GM23338 (cell line): Measurements from ENCODE around the gene C1orf141. TPM values are rescaled to one million over a fixed set of nuclear protein-coding genes. Genes with fewer than 3 reads are reported as not detected.

Experiments used
- ATAC-seq: fragments of 200-7000 bp; cut with Tn5 transposase; 3 replicates; pipeline ENCODE4 v1.9.1; 2020
- DNase-seq: peaks from one replicate; pipeline ENCODE4 v3.0.0-alpha.2; 2015; ENCODE audit warnings: low spot score
- H2AFZ ChIP-seq: fragments of 200-600 bp; sonication (generic); 2 replicates; pipeline ENCODE4 v1.8.0; 2016; ENCODE audit warnings: antibody characterized with exemption, mild to moderate bottlenecking, moderate library complexity
- H3F3A ChIP-seq: fragments of 200-600 bp; sonication (generic); replicated peaks from 2 replicates; pipeline ENCODE4 v1.8.0; 2017; ENCODE audit warnings: antibody characterized with exemption, mixed run types, low read depth
- H3K27ac ChIP-seq: fragments of 200-600 bp; sonication (generic); 2 replicates; pipeline ENCODE4 v1.6.1; 2016; ENCODE audit warnings: low read depth
- H3K27me3 ChIP-seq: fragments of 200-600 bp; sonication (generic); 2 replicates; pipeline ENCODE4 v1.8.0; 2016; ENCODE audit warnings: mild to moderate bottlenecking, mixed run types, moderate library complexity; ENCODE audit not compliant: insufficient read depth
- H3K36me3 ChIP-seq: fragments of 200-600 bp; sonication (generic); 2 replicates; pipeline ENCODE4 v1.8.0; 2016; ENCODE audit warnings: mild to moderate bottlenecking; ENCODE audit not compliant: insufficient read depth
- H3K4me1 ChIP-seq: fragments of 200-600 bp; sonication (generic); 2 replicates; pipeline ENCODE4 v1.8.0; 2016; ENCODE audit warnings: mild to moderate bottlenecking, moderate library complexity; ENCODE audit not compliant: insufficient read depth
- H3K4me2 ChIP-seq: fragments of 200-600 bp; sonication (generic); 2 replicates; pipeline ENCODE4 v1.7.1; 2017; ENCODE audit warnings: mixed run types
- H3K4me3 ChIP-seq: fragments of 200-600 bp; sonication (generic); 2 replicates; pipeline ENCODE4 v1.6.1; 2016; ENCODE audit warnings: mixed run types
- H3K79me2 ChIP-seq: fragments of 200-600 bp; sonication (generic); replicated peaks from 2 replicates; pipeline ENCODE4 v1.8.0; 2017; ENCODE audit warnings: mild to moderate bottlenecking; ENCODE audit not compliant: insufficient read depth
- H3K9me2 ChIP-seq: fragments of 200-600 bp; sonication (generic); 2 replicates; pipeline ENCODE4 v1.8.0; 2017; ENCODE audit not compliant: insufficient read depth
- H4K20me1 ChIP-seq: fragments of 200-600 bp; sonication (generic); replicated peaks from 2 replicates; pipeline ENCODE4 v1.8.0; 2017; ENCODE audit warnings: mild to moderate bottlenecking; ENCODE audit not compliant: insufficient read depth
- H3K27ac Mint-ChIP-seq: 2 replicates; pipeline ENCODE4 v1.8.0; 2020; ENCODE audit warnings: inconsistent platforms, mild to moderate bottlenecking, moderate library complexity, mixed read lengths
- H3K27me3 Mint-ChIP-seq: 3 replicates; pipeline ENCODE4 v1.8.0; 2022; ENCODE audit warnings: low read depth, mild to moderate bottlenecking, moderate library complexity, mixed read lengths, inconsistent platforms; ENCODE audit not compliant: insufficient read depth, poor library complexity
- H3K36me3 Mint-ChIP-seq: 3 replicates; pipeline ENCODE4 v1.8.0; 2021; ENCODE audit warnings: low read depth, mild to moderate bottlenecking, inconsistent platforms, moderate library complexity, mixed read lengths
- H3K4me1 Mint-ChIP-seq: 3 replicates; pipeline ENCODE4 v1.8.0; 2020; ENCODE audit warnings: mild to moderate bottlenecking, inconsistent platforms, mixed read lengths
- H3K4me3 Mint-ChIP-seq: 3 replicates; pipeline ENCODE4 v1.8.0; 2021; ENCODE audit warnings: moderate library complexity, mild to moderate bottlenecking, inconsistent platforms, mixed read lengths
- H3K9me3 Mint-ChIP-seq: 3 replicates; pipeline ENCODE4 v1.8.0; 2020; ENCODE audit warnings: moderate library complexity, mild to moderate bottlenecking, inconsistent platforms, mixed read lengths
- CREB1 ChIP-seq: fragments of 250-450 bp; sonication (Bioruptor Pico); IDR thresholded peaks from 2 replicates; pipeline ENCODE4 v1.5.0; 2020; ENCODE audit warnings: low read depth, mild to moderate bottlenecking, moderate library complexity
- EZH2 ChIP-seq: fragments of 200-600 bp; sonication (generic); IDR thresholded peaks from one replicate; pipeline ENCODE4 v1.8.0; 2017; ENCODE audit warnings: antibody characterized with exemption, mild to moderate bottlenecking, low read depth; ENCODE audit not compliant: unreplicated experiment
- EZH2phosphoT487 ChIP-seq: fragments of 200-600 bp; sonication (generic); IDR thresholded peaks from one replicate; pipeline ENCODE4 v1.8.1; 2018; ENCODE audit warnings: antibody characterized with exemption; ENCODE audit not compliant: unreplicated experiment
- JUNB ChIP-seq: IDR thresholded peaks from one replicate; pipeline ENCODE4 v1.6.1; 2016; ENCODE audit warnings: antibody characterized with exemption; ENCODE audit not compliant: unreplicated experiment
- NANOG ChIP-seq: IDR thresholded peaks from 2 replicates; pipeline ENCODE4 v1.6.1; 2016; ENCODE audit warnings: antibody characterized with exemption, borderline replicate concordance
- POLR2AphosphoS5 ChIP-seq: IDR thresholded peaks from 2 replicates; pipeline ENCODE4 v1.6.1; 2016; ENCODE audit warnings: antibody characterized with exemption, low read depth
- STAT1 ChIP-seq: IDR thresholded peaks from one replicate; pipeline ENCODE4 v1.6.1; 2016; ENCODE audit warnings: antibody characterized with exemption; ENCODE audit not compliant: unreplicated experiment
- ZNF114 ChIP-seq: fragments of 250-450 bp; sonication (Bioruptor Pico); IDR thresholded peaks from 2 replicates; pipeline ENCODE4 v1.5.0; 2020; ENCODE audit warnings: mild to moderate bottlenecking, moderate library complexity
- ZNF331 ChIP-seq: fragments of 250-450 bp; sonication (Bioruptor Pico); IDR thresholded peaks from 2 replicates; pipeline ENCODE4 v1.5.0; 2020; ENCODE audit warnings: low read depth, mild to moderate bottlenecking, moderate library complexity
- polyA plus RNA-seq: library from polyadenylated mRNA; unstranded; fragments of >200 nt; fragmentation: Nextera tagmentation; extraction: Ambion mirVana; gene quantifications from 2 replicates; pipeline ENCODE4 v1.2.1, GENCODE V29; 2016
- total RNA-seq: library from RNA; depleted of rRNA; stranded (reverse); fragments of >200 nt; shearing (Covaris generic); gene quantifications from 2 replicates; pipeline ENCODE4 v1.2.3, GENCODE V29; 2014
- TF ChIP-seq, protein P1 (sequence below): IDR thresholded peaks from one replicate; pipeline ENCODE4 v1.6.1; 2018; ENCODE audit warnings: antibody characterized with exemption; ENCODE audit not compliant: unreplicated experiment
- TF ChIP-seq, protein P2 (sequence below): IDR thresholded peaks from 2 replicates; pipeline ENCODE4 v1.6.1; 2016; ENCODE audit warnings: antibody characterized with exemption
- TF ChIP-seq, protein P3 (sequence below), 2 experiments: fragments of 200-600 bp in 1 of 2; sonication (generic) in 1 of 2; conservative IDR thresholded peaks; 2 replicates each; pipeline versions ENCODE4 v1.5.1 to v1.6.1; 2016 to 2017; ENCODE audit warnings: antibody characterized with exemption in 2 of 2, low read depth in 2 of 2, mild to moderate bottlenecking in 2 of 2, moderate library complexity in 1 of 2
- TF ChIP-seq, protein P4 (sequence below): fragments of 250-450 bp; sonication (Bioruptor Pico); IDR thresholded peaks from 2 replicates; pipeline ENCODE4 v1.5.0; 2020; ENCODE audit warnings: mild to moderate bottlenecking, moderate library complexity

The C1orf141 gene
- total and polyA plus RNA-seq, 2 experiments from 2014 or later: not detected

DNA sequence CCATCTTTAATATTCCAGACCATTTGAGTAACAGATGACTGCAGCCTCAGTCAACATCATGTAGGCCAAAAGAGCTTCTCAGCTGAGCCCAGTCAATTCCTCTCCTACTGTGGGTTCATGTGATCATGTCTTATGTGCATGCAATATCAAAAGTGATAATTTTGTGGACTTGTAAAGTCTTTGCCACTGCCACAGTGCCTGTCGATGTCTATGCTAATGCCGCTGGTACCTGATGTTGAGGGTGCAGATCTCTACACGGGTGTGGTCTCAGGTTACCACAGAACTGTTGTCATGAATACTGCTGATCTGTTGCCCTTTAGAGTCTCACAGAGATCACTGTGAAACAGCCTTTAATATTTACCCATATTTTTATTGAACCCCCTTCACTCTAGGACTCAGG, 11.3 kb upstream of the C1orf141 start:
- ATAC-seq (no peak), DNase-seq (no peak)
- H3K9me3 Mint-ChIP-seq: no peaks in the 10 kb centered on the region; the same call in 2 of the 3 replicates
- Histone ChIP-seq H4K20me1 (no peaks in the 10 kb centered on the region), H3K4me3 (no peak overlapping the region), H3K4me1 (no peaks in the 10 kb centered on the region), H3K27me3 (no peaks in the 10 kb centered on the region), H3F3A (no peaks in the 10 kb centered on the region), H3K79me2 (no peaks in the 10 kb centered on the region), H3K36me3 (no peaks in the 10 kb centered on the region), H3K27ac (no peak overlapping the region), H3K9me2 (0 out of 2 replicates have a peak, but pooled peaks cover 6% of the 10 kb centered on the region), H2AFZ (no peak overlapping the region), H3K4me2 (no peak overlapping the region)
- no peak overlapping the region for H3K4me3 Mint-ChIP-seq
- peaks cover 2% of the 10 kb centered on the region for H3K27me3 Mint-ChIP-seq
- H3K4me1 Mint-ChIP-seq: peaks cover 5% of the 10 kb centered on the region; the same call in 2 of the 3 replicates
- TF ChIP-seq EZH2 (no peak), CREB1 (no peak), JUNB (no peak), POLR2AphosphoS5 (no peak), EZH2phosphoT487 (no peak), STAT1 (no peak), ZNF114 (no peak), ZNF331 (CRISPR knock-in tag) (no peak), NANOG (no peak)
- TF ChIP-seq, protein P1, sequence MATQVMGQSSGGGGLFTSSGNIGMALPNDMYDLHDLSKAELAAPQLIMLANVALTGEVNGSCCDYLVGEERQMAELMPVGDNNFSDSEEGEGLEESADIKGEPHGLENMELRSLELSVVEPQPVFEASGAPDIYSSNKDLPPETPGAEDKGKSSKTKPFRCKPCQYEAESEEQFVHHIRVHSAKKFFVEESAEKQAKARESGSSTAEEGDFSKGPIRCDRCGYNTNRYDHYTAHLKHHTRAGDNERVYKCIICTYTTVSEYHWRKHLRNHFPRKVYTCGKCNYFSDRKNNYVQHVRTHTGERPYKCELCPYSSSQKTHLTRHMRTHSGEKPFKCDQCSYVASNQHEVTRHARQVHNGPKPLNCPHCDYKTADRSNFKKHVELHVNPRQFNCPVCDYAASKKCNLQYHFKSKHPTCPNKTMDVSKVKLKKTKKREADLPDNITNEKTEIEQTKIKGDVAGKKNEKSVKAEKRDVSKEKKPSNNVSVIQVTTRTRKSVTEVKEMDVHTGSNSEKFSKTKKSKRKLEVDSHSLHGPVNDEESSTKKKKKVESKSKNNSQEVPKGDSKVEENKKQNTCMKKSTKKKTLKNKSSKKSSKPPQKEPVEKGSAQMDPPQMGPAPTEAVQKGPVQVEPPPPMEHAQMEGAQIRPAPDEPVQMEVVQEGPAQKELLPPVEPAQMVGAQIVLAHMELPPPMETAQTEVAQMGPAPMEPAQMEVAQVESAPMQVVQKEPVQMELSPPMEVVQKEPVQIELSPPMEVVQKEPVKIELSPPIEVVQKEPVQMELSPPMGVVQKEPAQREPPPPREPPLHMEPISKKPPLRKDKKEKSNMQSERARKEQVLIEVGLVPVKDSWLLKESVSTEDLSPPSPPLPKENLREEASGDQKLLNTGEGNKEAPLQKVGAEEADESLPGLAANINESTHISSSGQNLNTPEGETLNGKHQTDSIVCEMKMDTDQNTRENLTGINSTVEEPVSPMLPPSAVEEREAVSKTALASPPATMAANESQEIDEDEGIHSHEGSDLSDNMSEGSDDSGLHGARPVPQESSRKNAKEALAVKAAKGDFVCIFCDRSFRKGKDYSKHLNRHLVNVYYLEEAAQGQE: no peak
- TF ChIP-seq, protein P2, sequence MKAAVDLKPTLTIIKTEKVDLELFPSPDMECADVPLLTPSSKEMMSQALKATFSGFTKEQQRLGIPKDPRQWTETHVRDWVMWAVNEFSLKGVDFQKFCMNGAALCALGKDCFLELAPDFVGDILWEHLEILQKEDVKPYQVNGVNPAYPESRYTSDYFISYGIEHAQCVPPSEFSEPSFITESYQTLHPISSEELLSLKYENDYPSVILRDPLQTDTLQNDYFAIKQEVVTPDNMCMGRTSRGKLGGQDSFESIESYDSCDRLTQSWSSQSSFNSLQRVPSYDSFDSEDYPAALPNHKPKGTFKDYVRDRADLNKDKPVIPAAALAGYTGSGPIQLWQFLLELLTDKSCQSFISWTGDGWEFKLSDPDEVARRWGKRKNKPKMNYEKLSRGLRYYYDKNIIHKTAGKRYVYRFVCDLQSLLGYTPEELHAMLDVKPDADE: no peak
- TF ChIP-seq, protein P3, sequence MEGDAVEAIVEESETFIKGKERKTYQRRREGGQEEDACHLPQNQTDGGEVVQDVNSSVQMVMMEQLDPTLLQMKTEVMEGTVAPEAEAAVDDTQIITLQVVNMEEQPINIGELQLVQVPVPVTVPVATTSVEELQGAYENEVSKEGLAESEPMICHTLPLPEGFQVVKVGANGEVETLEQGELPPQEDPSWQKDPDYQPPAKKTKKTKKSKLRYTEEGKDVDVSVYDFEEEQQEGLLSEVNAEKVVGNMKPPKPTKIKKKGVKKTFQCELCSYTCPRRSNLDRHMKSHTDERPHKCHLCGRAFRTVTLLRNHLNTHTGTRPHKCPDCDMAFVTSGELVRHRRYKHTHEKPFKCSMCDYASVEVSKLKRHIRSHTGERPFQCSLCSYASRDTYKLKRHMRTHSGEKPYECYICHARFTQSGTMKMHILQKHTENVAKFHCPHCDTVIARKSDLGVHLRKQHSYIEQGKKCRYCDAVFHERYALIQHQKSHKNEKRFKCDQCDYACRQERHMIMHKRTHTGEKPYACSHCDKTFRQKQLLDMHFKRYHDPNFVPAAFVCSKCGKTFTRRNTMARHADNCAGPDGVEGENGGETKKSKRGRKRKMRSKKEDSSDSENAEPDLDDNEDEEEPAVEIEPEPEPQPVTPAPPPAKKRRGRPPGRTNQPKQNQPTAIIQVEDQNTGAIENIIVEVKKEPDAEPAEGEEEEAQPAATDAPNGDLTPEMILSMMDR (conservative IDR thresholded peaks at IDR 0.05; ENCODE audit: low read depth in 2 of 2): no peak
- TF ChIP-seq, protein P4, sequence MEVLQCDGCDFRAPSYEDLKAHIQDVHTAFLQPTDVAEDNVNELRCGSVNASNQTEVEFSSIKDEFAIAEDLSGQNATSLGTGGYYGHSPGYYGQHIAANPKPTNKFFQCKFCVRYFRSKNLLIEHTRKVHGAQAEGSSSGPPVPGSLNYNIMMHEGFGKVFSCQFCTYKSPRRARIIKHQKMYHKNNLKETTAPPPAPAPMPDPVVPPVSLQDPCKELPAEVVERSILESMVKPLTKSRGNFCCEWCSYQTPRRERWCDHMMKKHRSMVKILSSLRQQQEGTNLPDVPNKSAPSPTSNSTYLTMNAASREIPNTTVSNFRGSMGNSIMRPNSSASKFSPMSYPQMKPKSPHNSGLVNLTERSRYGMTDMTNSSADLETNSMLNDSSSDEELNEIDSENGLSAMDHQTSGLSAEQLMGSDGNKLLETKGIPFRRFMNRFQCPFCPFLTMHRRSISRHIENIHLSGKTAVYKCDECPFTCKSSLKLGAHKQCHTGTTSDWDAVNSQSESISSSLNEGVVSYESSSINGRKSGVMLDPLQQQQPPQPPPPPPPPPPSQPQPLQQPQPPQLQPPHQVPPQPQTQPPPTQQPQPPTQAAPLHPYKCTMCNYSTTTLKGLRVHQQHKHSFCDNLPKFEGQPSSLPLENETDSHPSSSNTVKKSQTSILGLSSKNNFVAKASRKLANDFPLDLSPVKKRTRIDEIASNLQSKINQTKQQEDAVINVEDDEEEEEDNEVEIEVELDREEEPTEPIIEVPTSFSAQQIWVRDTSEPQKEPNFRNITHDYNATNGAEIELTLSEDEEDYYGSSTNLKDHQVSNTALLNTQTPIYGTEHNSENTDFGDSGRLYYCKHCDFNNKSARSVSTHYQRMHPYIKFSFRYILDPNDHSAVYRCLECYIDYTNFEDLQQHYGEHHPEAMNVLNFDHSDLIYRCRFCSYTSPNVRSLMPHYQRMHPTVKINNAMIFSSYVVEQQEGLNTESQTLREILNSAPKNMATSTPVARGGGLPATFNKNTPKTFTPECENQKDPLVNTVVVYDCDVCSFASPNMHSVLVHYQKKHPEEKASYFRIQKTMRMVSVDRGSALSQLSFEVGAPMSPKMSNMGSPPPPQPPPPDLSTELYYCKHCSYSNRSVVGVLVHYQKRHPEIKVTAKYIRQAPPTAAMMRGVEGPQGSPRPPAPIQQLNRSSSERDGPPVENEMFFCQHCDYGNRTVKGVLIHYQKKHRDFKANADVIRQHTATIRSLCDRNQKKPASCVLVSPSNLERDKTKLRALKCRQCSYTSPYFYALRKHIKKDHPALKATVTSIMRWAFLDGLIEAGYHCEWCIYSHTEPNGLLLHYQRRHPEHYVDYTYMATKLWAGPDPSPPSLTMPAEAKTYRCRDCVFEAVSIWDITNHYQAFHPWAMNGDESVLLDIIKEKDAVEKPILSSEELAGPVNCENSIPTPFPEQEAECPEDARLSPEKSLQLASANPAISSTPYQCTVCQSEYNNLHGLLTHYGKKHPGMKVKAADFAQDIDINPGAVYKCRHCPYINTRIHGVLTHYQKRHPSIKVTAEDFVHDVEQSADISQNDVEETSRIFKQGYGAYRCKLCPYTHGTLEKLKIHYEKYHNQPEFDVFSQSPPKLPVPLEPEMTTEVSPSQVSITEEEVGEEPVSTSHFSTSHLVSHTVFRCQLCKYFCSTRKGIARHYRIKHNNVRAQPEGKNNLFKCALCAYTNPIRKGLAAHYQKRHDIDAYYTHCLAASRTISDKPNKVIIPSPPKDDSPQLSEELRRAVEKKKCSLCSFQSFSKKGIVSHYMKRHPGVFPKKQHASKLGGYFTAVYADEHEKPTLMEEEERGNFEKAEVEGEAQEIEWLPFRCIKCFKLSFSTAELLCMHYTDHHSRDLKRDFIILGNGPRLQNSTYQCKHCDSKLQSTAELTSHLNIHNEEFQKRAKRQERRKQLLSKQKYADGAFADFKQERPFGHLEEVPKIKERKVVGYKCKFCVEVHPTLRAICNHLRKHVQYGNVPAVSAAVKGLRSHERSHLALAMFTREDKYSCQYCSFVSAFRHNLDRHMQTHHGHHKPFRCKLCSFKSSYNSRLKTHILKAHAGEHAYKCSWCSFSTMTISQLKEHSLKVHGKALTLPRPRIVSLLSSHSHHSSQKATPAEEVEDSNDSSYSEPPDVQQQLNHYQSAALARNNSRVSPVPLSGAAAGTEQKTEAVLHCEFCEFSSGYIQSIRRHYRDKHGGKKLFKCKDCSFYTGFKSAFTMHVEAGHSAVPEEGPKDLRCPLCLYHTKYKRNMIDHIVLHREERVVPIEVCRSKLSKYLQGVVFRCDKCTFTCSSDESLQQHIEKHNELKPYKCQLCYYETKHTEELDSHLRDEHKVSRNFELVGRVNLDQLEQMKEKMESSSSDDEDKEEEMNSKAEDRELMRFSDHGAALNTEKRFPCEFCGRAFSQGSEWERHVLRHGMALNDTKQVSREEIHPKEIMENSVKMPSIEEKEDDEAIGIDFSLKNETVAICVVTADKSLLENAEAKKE (CRISPR knock-in tag): no peak
- H3K27ac Mint-ChIP-seq: no peak overlapping the region
- no peaks in the 10 kb centered on the region for H3K36me3 Mint-ChIP-seq
